Activated T-helper 2 cell treated with anti-CD3 and anti-CD28 coated beads, Interferon-gamma antibody, Interleukin-2, Interleukin-4, amounts not matched to agents 10 μg/mL and 5 μg/mL and 100 μg/mL, durations not matched to agents 14 hours and 24 hours and 36 hours (primary cell): Measurements from ENCODE around the gene LCA5. TPM values are rescaled to one million over a fixed set of nuclear protein-coding genes. Genes with fewer than 3 reads are reported as not detected.

Experiments used
- DNase-seq: peaks from one replicate; pipeline ENCODE4 v3.0.0; 2021; ENCODE audit warnings: low spot score
- H3K27ac Mint-ChIP-seq: one replicate; pipeline ENCODE4 v1.8.0; 2021; ENCODE audit warnings: mixed read lengths
- H3K27me3 Mint-ChIP-seq: one replicate; pipeline ENCODE4 v1.8.0; 2021; ENCODE audit warnings: low read depth, mixed read lengths
- H3K36me3 Mint-ChIP-seq: one replicate; pipeline ENCODE4 v1.8.0; 2021; ENCODE audit warnings: low read depth, mixed read lengths
- H3K4me1 Mint-ChIP-seq: one replicate; pipeline ENCODE4 v1.8.0; 2021; ENCODE audit warnings: low read depth, mixed read lengths
- H3K4me3 Mint-ChIP-seq: one replicate; pipeline ENCODE4 v1.8.0; 2021; ENCODE audit warnings: low read depth, mild to moderate bottlenecking, moderate library complexity, mixed read lengths
- H3K9me3 Mint-ChIP-seq: one replicate; pipeline ENCODE4 v1.8.0; 2021; ENCODE audit warnings: mixed read lengths
- intact Hi-C: fragments of 100-400 bp; cut with micrococcal nuclease; formaldehyde crosslinking; loops from one replicate; pipeline ENCODE4 v1.15.1; 2023
- total RNA-seq: library from RNA; stranded (reverse); gene quantifications from 2 replicates; pipeline ENCODE4 v1.2.3, GENCODE V29; 2022

The LCA5 gene
- total RNA-seq, 1 donor from 2014 or later, result 0.09 TPM

DNA sequence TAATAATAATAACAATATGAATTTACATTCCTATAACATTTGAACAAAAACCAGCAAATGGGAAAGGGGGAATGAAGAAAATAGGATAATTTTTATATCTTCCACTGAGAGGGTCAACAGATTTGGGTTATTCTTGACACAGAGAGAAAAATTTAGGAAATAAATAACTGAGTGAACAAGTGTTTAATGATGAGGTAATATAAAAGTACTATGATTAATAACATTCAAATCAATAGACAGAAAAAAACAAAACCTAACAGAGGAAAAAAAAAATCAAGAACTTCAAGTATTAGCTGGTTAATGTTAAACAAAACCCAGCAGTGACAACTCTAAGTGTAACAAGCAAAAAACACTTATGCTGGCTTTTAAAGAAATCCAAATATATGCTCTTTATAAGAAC lies 66.5 kb downstream of the LCA5 start:
- intact Hi-C loops, result no loop called here
- H3K36me3 Mint-ChIP-seq, result no peaks in the 10 kb centered on the region
- DNase-seq, result no peak
- H3K27ac Mint-ChIP-seq, result no peak overlapping the region
- H3K4me1 Mint-ChIP-seq, result no peaks in the 10 kb centered on the region
- no peaks in the 10 kb centered on the region for H3K9me3 Mint-ChIP-seq
- peaks cover 5% of the 10 kb centered on the region for H3K27me3 Mint-ChIP-seq
- no peak overlapping the region for H3K4me3 Mint-ChIP-seq

DNA sequence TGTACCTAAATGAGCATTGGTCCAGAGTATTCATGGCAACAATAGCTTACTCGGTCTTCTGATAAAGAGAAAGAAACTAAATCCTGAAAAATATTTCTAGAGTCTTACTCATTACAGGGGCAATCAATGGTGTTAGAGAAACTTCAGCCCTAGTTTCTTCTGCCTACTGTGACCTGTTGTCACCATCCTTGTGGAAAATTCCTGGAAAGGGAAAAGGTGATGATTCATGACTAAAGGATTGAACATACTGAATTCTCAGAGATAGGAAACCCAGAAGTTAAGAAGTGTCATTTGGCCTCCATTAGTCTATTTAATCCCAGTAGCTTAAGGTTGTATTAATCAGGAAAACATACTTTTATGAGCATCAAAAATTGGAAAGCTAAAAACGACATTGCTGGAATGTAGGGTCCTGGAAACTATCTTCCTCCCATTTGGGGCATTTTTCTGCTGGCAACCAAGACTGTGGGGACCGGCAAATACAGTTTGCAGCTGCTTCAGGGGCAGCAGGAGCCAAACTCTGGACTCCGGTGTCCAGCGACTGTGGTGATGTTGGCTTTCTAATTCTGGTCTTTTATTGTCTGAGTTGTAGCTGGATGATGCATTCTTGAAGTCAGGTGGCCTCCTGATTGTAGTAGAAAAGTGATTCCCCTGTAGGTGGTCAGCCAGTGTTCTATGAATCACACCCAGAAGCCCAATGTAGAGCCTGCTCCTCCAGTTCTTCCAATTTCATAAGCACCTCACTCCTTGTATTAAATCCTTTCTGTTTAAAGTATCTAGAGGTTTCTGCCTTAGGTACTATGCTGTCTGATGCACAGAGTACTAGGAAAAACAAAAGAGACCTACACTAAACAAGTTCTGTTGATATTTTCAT lies 67.6 kb downstream of the LCA5 start:
- no peak overlapping the region for H3K4me3 Mint-ChIP-seq
- no peak for DNase-seq
- intact Hi-C loops, result loop anchor here (10.0 kb wide), 1 partner anchor 235 kb away; the partner anchor contains the start of gene HMGN3
- no peaks in the 10 kb centered on the region for H3K4me1 Mint-ChIP-seq
- peaks cover 4% of the 10 kb centered on the region for H3K27me3 Mint-ChIP-seq
- no peaks in the 10 kb centered on the region for H3K9me3 Mint-ChIP-seq
- H3K36me3 Mint-ChIP-seq, result no peaks in the 10 kb centered on the region
- H3K27ac Mint-ChIP-seq, result no peak overlapping the region

DNA sequence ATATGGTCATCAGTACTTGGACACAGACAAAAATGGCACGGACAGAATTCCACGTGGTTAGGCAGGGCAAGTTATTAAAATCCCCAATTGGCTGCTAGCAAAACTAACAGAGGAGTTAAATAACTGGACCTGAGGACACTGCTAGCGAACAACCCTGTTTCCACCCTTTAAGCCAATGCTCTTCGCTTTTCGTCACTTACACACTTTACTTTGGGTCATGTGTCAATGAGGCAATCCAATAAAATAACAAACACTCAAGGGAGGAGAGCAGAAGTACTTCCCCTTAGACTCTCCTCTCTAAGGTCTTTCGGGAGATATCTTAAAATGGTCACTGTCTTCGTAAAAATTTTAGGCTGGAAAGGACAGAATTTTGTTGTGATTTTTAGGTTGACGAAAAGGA lies 68.6 kb downstream of the LCA5 start:
- intact Hi-C loops, result loop anchor here (10.0 kb wide), 1 partner anchor 234 kb away; the partner anchor contains the start of gene HMGN3
- no peak overlapping the region for H3K27ac Mint-ChIP-seq

DNA sequence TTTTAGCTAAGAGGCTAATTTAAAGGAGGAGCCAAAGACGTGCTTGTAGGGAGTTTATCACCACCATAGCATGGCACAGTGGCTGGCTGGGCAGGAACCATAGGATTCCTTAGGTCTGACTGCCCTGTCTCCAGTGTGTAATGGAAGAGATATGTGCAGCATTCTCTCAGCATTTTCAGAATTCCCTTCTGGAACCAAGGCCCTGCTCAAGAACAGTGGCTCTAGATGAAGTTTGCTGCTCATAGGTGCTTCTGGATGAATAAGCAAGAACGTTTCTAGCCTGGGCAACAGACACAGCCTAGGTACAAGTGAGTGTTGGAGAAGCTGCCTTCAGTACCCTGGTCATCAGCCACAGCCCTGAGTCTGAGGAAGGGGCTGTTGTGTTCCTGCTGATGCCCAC lies 69.1 kb downstream of the LCA5 start:
- Mint-ChIP-seq H3K4me1 (no peaks in the 10 kb centered on the region), H3K9me3 (no peaks in the 10 kb centered on the region), H3K27me3 (peaks cover 3% of the 10 kb centered on the region), H3K4me3 (no peak overlapping the region), H3K36me3 (no peaks in the 10 kb centered on the region), H3K27ac (no peak overlapping the region)
- DNase-seq, result no peak
- intact Hi-C loops, result loop anchor here (10.0 kb wide), 1 partner anchor 233 kb away; the partner anchor contains the start of gene HMGN3

More for the DNA sequence above, 68.6 kb downstream of the LCA5 start:
- no peaks in the 10 kb centered on the region for H3K36me3 Mint-ChIP-seq
- no peaks in the 10 kb centered on the region for H3K9me3 Mint-ChIP-seq
- H3K4me1 Mint-ChIP-seq, result no peaks in the 10 kb centered on the region
- H3K27me3 Mint-ChIP-seq, result peaks cover 3% of the 10 kb centered on the region
- H3K4me3 Mint-ChIP-seq, result no peak overlapping the region
- DNase-seq, result no peak

DNA sequence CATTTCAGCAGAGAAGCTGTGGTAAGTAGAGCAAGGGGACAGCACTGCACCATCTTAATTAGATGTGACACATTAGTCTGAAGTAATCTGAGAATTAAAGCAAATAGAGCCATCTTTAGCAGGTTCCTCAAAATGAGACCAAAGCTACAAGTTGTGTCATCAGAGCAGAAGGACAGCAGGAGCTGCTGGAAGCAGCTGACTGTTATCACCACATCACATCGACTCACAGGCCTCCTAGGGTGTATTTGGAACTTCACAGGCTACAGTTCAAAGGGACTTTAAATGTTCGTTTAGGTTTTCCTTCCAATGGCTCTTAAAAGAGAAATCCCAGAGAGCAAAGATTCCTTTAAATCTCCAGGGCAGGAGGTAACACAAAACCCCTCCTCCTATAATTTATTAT lies 69.5 kb downstream of the LCA5 start:
- DNase-seq, result no peak
- Mint-ChIP-seq H3K36me3 (no peaks in the 10 kb centered on the region), H3K4me1 (no peaks in the 10 kb centered on the region), H3K4me3 (no peak overlapping the region), H3K27me3 (peaks cover 3% of the 10 kb centered on the region), H3K9me3 (no peaks in the 10 kb centered on the region), H3K27ac (no peak overlapping the region)
- intact Hi-C loops, result loop anchor here (10.0 kb wide), 1 partner anchor 233 kb away; the partner anchor contains the start of gene HMGN3

DNA sequence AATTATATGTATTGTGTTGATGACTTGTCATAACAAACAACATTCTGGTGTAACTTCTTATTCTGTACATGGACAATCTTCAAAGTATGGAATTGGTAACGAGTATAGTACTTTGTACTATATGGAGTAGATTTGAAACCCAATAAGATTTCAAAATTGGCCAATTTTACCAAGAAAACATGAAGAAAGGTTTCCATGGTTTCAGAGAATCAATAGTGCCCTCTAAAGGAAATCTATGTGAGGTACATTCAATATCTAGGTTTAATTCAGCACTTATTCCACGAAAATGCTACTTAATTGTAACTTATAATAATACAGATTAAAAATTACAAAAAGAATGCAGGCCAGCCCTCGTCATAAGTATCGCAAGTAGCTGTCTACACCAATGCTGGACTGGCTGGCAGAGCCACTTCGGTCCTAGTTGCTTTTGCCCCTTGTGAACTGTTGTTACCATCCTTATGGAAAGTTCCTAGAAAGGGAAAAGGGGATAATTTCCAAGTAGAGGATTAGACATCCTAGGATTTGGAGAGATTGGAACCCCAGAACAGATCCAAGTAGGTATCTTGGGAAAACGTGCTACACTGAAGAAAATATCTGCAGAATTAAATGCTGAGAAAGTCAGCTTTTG lies 70.9 kb downstream of the LCA5 start:
- intact Hi-C loops, result loop anchor here (10.0 kb wide), 1 partner anchor 232 kb away; the partner anchor contains the start of gene HMGN3
- Mint-ChIP-seq H3K4me1 (no peaks in the 10 kb centered on the region), H3K9me3 (no peaks in the 10 kb centered on the region), H3K27me3 (peaks cover 3% of the 10 kb centered on the region), H3K27ac (no peak overlapping the region), H3K4me3 (no peak overlapping the region), H3K36me3 (no peaks in the 10 kb centered on the region)
- no peak for DNase-seq

DNA sequence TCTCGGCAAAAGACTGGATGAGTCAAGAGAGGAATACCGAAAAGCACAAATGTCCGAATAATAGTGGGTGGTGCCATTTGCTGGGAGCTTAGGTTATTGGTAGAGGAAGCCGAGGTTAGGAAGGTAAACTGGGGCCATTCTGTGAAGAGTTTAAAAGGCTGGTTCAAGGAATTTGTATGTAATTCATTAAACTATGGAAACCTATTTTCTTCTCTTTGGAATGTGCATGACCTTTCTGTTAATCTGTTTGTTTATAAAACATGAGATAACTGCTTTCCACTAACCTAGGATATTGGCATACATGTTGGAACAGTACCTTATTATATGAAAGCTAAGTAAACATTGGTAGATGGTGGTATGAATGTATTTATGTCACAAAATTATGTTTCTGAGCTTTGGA lies 71.8 kb downstream of the LCA5 start:
- no peak for DNase-seq
- no peaks in the 10 kb centered on the region for H3K36me3 Mint-ChIP-seq
- intact Hi-C loops, result loop anchor here (10.0 kb wide), 1 partner anchor 231 kb away; the partner anchor contains the start of gene HMGN3
- H3K4me3 Mint-ChIP-seq, result no peak overlapping the region
- H3K27me3 Mint-ChIP-seq, result peaks cover 3% of the 10 kb centered on the region
- H3K27ac Mint-ChIP-seq, result no peak overlapping the region
- no peaks in the 10 kb centered on the region for H3K4me1 Mint-ChIP-seq
- H3K9me3 Mint-ChIP-seq, result no peaks in the 10 kb centered on the region

DNA sequence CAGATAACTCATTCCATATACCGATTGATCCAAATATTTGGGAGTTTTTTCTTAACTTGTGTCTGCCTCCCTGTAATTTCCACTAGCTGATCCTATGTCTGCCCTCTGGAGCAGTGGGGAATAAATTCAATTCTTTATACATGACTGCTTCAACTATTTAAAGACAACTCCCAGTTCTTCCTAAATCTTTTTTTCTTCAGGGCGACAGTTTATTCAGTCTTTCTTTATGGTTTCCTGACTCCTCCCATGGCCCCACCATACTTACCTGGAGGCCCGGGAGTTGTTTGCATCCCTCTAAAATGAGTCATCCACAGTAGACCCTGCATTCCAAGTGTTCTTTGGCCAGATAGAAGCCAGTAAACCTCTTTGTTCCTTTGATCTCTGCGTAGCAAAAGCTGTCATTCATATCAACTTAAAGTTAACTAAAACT lies 73.6 kb downstream of the LCA5 start:
- H3K27ac Mint-ChIP-seq, result no peak overlapping the region
- intact Hi-C loops, result loop anchor here (10.0 kb wide), 1 partner anchor 229 kb away; the partner anchor contains the start of gene HMGN3
- H3K9me3 Mint-ChIP-seq, result no peaks in the 10 kb centered on the region
- no peaks in the 10 kb centered on the region for H3K36me3 Mint-ChIP-seq
- no peaks in the 10 kb centered on the region for H3K4me1 Mint-ChIP-seq
- H3K27me3 Mint-ChIP-seq, result no peaks in the 10 kb centered on the region
- no peak for DNase-seq
- H3K4me3 Mint-ChIP-seq, result no peak overlapping the region

DNA sequence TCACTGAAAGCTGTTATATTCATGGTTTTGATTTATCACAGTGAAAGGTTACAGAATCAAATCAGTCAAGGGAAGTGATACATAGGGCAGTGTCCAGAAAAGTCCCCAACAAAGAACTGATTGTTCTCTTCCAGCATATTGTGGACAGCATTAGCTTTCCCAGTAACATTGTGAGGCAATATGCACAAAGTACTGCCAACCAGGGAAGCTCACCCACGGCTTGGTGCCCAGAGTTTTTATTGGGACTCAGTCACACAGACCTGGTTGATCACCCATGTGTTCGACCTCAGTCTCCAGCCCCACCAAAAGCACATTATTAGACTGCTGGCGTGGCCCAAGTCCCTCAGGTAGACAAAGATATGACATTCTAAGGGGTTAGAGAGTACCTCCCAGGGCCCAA lies 76.0 kb downstream of the LCA5 start:
- H3K4me3 Mint-ChIP-seq, result no peak overlapping the region
- H3K27me3 Mint-ChIP-seq, result no peaks in the 10 kb centered on the region
- no peaks in the 10 kb centered on the region for H3K4me1 Mint-ChIP-seq
- no peaks in the 10 kb centered on the region for H3K36me3 Mint-ChIP-seq
- intact Hi-C loops, result loop anchor here (10.0 kb wide), 1 partner anchor 226 kb away; the partner anchor contains the start of gene HMGN3
- no peak overlapping the region for H3K27ac Mint-ChIP-seq
- H3K9me3 Mint-ChIP-seq, result no peaks in the 10 kb centered on the region
- no peak for DNase-seq

DNA sequence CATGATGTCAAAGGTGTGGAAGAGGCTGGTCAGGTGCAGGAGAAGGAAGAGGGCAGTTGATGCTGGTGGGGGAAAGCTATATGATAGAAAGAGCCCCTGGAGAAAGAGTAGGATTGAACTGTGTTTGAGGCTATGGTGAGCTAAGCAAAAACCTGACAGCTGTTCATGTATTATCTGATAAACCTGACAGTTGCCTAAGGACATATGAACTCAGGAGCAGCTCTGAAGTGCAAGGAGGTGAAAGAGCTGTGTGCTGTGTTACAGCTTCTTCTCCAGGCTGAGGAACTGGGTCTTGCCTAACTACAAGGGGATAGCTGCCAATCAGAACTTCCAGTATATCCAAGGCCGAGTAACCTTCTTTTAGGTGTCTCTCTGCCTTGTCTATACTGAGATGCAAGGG lies 81.8 kb downstream of the LCA5 start:
- Mint-ChIP-seq H3K36me3 (no peaks in the 10 kb centered on the region), H3K9me3 (no peaks in the 10 kb centered on the region), H3K4me1 (peaks cover 7% of the 10 kb centered on the region), H3K4me3 (no peak overlapping the region), H3K27me3 (no peaks in the 10 kb centered on the region), H3K27ac (no peak overlapping the region)
- intact Hi-C loops, result no loop called here
- DNase-seq, result no peak

DNA sequence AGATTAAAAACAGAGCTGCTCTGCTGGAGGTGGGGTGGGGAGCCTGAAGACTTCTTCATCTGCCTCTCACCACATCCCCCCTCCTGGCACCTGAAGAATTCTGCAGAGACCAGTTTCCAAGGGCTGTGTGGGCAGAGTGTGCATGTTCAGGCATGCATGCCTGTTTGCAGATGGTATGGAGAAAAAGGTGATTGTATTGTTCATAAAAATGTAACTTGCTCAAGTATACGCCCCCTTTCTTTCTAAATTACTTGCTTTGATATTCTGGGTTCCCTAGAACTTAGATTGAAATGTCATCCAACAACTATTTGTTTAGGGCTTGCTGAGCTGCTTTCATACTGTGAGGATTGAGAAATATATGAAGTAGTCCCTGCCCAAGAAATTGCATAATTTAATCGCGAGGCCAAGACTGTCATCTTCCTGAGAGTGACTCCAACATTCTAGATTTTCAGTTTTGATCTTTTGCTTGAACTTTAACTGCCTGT lies 83.6 kb downstream of the LCA5 start:
- Mint-ChIP-seq H3K36me3 (no peaks in the 10 kb centered on the region), H3K27ac (peak overlapping the region; percentile 50), H3K4me3 (no peak overlapping the region), H3K27me3 (no peaks in the 10 kb centered on the region), H3K4me1 (peaks cover 7% of the 10 kb centered on the region), H3K9me3 (no peaks in the 10 kb centered on the region)
- DNase-seq, result no peak
- intact Hi-C loops, result loop anchor here (5.0 kb wide), 1 partner anchor 376 kb away; the partner anchor contains the start of gene PHIP

DNA sequence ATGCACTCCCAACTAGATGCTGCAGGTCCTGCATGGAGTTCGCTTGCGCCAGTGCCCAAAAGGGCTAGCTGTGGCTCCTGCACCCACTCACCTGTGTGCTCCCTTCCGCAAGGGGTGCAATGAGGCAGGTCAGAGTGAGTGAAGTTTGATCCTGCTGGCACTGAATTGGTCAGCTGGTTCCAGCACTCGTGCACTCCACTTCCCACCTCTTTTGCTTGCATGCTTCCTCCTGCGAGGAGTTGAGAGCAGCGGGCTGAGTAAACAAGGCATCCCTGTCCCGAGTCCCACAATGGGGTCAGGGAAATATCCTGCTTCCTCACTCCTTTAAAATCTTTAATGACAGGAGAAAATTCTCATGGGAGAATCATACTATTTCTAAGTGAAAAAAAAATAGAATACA lies 86.2 kb downstream of the LCA5 start:
- H3K4me1 Mint-ChIP-seq, result peaks cover 7% of the 10 kb centered on the region
- H3K27me3 Mint-ChIP-seq, result no peaks in the 10 kb centered on the region
- intact Hi-C loops, result loop anchor here (5.0 kb wide), 1 partner anchor 374 kb away; the partner anchor contains the start of gene PHIP
- DNase-seq, result no peak
- H3K9me3 Mint-ChIP-seq, result no peaks in the 10 kb centered on the region
- no peak overlapping the region for H3K27ac Mint-ChIP-seq
- no peak overlapping the region for H3K4me3 Mint-ChIP-seq
- no peaks in the 10 kb centered on the region for H3K36me3 Mint-ChIP-seq
